Transverse colon (tissue), 4 donors: Measurements from ENCODE around the gene FJX1.

Experiments used
- CTCF ChIP-seq, 5 experiments: fragments of 200-600 bp in 3 of 5; fragments of 450-650 bp in 2 of 5; sonication (generic) in 3 of 5; IDR thresholded peaks; 1 replicate in 2 of 5; 2 replicates in 3 of 5; pipeline ENCODE4 v1.5.1; 2016 to 2017; ENCODE audit warnings: antibody characterized with exemption in 5 of 5, inconsistent platforms in 3 of 5, mild to moderate bottlenecking in 2 of 5, moderate library complexity in 1 of 5
- EP300 ChIP-seq: sonication (generic); formaldehyde crosslinking; IDR thresholded peaks from one replicate; pipeline ENCODE4 v1.6.1; 2017; ENCODE audit warnings: antibody characterized with exemption, low read depth
- POLR2AphosphoS5 ChIP-seq, 3 donors: sonication (generic); formaldehyde crosslinking; IDR thresholded peaks; one replicate each; pipeline ENCODE4 v1.6.1; 2016; ENCODE audit warnings: antibody characterized with exemption in 3 of 3

DNA sequence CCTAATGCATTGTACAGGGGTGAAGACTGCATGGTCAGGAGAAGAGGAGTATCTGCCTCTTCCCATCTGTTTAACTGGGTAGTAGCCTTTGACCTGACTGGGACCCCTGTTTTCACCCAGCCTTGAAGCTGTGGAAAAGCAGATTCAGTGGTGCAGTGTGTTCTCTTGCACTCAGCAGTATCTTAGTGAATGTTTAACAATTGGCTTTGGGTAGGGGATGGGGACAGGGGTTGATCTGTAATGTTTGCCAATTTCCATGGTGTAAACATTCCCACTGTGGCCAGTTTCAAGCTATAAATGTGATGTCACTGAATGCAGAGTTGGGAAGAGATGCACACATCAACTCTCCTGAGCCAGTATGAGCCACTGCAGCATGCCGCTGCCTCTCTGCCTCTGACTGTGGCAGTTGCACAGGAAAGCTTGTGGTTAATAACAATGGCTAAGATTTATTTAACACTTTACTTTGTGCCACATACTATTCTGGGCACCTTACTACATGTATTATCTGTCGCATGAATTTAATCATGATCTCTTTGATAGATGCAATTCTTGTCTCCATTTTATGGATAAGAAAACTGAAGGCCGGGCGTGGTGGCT lies 15.7 kb downstream of the FJX1 start:
- no peak for TF ChIP-seq EP300
- TF ChIP-seq CTCF (IDR thresholded peaks at IDR 0.05) = no peak
- TF ChIP-seq POLR2AphosphoS5 (IDR thresholded peaks at IDR 0.05) = no peak
